GM21619 (cell line): ENCODE results near the gene KRT38.
"Not testable (repeated sequence)": the region's sequence is repeated elsewhere in the genome, so short reads cannot be mapped to it uniquely, and the experiment has no call there.

Experiments
- ATAC-seq: cut with Tn5 transposase; IDR thresholded peaks from one replicate; pipeline ENCODE4 v1.9.1; 2021; ENCODE audit not compliant: unreplicated experiment

Gene KRT38

GRCh38 chr17:41396340-41396739 lies 44.4 kb downstream of the KRT38 start:
- ATAC-seq: no peak

- no peak for ATAC-seq
Measured at GRCh38 chr17:41395611-41396010, 45.2 kb downstream of the KRT38 start.

GRCh38 chr17:41395044-41395443 lies 45.7 kb downstream of the KRT38 start:
- not testable (repeated sequence) for ATAC-seq

- ATAC-seq: no peak
Measured at GRCh38 chr17:41394254-41394996, 46.4 kb downstream of the KRT38 start.

DNA sequence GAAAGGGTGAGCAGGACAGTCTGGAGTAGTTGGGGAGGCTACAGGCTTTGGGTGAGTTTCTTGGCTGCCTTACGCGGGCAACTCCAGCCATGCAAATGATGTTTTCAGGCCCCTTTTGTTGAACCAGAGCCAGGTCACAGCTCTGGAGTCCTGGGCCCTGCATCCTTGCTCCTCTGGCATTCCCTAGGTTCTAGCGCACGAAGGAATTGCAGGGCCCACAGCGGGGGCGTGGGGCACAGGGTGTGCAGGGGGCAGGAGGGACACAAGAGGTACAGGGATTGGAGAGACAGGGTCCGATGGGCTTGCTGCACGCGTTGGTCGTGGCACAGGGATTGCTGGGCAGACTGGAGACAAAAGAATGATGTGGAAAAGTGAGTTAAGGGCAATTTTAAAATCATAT lies 47.0 kb downstream of the KRT38 start:
- ATAC-seq: no peak

- ATAC-seq: no peak
Measured at GRCh38 chr17:41393294-41393693, 47.5 kb downstream of the KRT38 start.

GRCh38 chr17:41392278-41392677 lies 48.5 kb downstream of the KRT38 start:
- ATAC-seq: no peak

GRCh38 chr17:41391535-41391934 lies 49.2 kb downstream of the KRT38 start:
- ATAC-seq: no peak

GRCh38 chr17:41390411-41390938 lies 50.3 kb downstream of the KRT38 start:
- no peak for ATAC-seq

DNA sequence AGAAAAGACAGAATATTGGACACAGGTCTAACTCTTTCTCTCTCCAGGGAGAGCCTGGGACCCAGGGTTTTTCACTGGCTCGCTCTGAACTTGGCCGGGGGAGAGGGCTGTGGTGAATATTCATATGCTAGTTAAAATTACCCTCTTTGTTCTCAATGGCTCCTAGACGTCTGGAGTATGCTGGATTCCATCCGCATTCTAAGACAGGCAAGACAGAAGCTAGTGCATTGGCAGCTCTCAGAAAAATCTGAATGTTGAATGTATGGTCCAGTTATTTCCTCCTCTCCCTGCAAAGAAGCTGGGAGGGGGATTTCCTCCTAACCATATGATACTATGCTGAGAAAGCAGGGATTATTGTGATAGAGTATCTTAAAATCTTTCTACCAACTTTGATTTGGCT lies 53.1 kb downstream of the KRT38 start:
- no peak for ATAC-seq

- ATAC-seq: no peak
Measured at GRCh38 chr17:41386227-41386626, 54.6 kb downstream of the KRT38 start.
